GM12878 (cell line): ENCODE data around the gene AMHR2.

Source experiments
- EZH2 ChIP-seq: IDR thresholded peaks from 2 replicates; pipeline ENCODE4 v1.6.1; 2012; ENCODE audit warnings: low read depth, mild to moderate bottlenecking, control low read depth, inconsistent platforms, low read length, borderline replicate concordance; ENCODE audit not compliant: control insufficient read depth
- HDGF ChIP-seq: fragments of 450-650 bp; IDR thresholded peaks from 2 replicates; pipeline ENCODE4 v1.6.1; 2016; ENCODE audit warnings: antibody characterized with exemption
- JUND ChIP-seq: IDR thresholded peaks from 2 replicates; pipeline ENCODE4 v1.6.1; 2012; ENCODE audit warnings: low read depth, mild to moderate bottlenecking, low read length, improper control_type of control experiment, moderate library complexity
- NFYB ChIP-seq: IDR thresholded peaks from 2 replicates; pipeline ENCODE4 v1.6.1; 2011; ENCODE audit warnings: low read depth, mild to moderate bottlenecking, low read length, improper control_type of control experiment, moderate library complexity; ENCODE audit not compliant: insufficient read depth
- POLR2A ChIP-seq: IDR thresholded peaks from 2 replicates; pipeline ENCODE4 v1.6.1; 2011; ENCODE audit warnings: low read depth, mild to moderate bottlenecking, low read length
- RAD21 ChIP-seq: IDR thresholded peaks from 2 replicates; pipeline ENCODE4 v1.6.1; 2011; ENCODE audit warnings: mild to moderate bottlenecking, low read depth, low read length, moderate library complexity; ENCODE audit not compliant: insufficient read depth
- YY1 ChIP-seq: IDR thresholded peaks from 2 replicates; pipeline ENCODE4 v1.6.1; 2011; ENCODE audit warnings: low read depth, mild to moderate bottlenecking, low read length
- ZZZ3 ChIP-seq: IDR thresholded peaks from 2 replicates; pipeline ENCODE4 v1.6.1; 2011; ENCODE audit warnings: low read depth; ENCODE audit not compliant: control insufficient read depth, insufficient read length
- TF ChIP-seq, protein P1 (sequence below), 3 experiments: IDR thresholded peaks in 2 of 3; conservative IDR thresholded peaks in 1 of 3; 2 replicates each; pipeline ENCODE4 v1.5.1; 2011; ENCODE audit warnings: low read depth in 3 of 3, low read length in 3 of 3, mild to moderate bottlenecking in 3 of 3, control low read depth in 2 of 3, moderate library complexity in 2 of 3, inconsistent platforms in 1 of 3, mixed read lengths in 1 of 3; ENCODE audit not compliant: control insufficient read depth in 2 of 3, insufficient read depth in 1 of 3; ENCODE audit errors: extremely low read depth in 1 of 3
- TF ChIP-seq, protein P2 (sequence below): IDR thresholded peaks from 2 replicates; pipeline ENCODE4 v1.6.1; 2011; ENCODE audit warnings: mild to moderate bottlenecking, low read depth, low read length, moderate library complexity; ENCODE audit not compliant: insufficient replicate concordance
- TF ChIP-seq, protein P3 (sequence below): fragments of 450-650 bp; IDR thresholded peaks from 2 replicates; pipeline ENCODE4 v1.6.1; 2017; ENCODE audit warnings: mild to moderate bottlenecking, low read depth, inconsistent platforms; ENCODE audit not compliant: poor library complexity, severe bottlenecking

DNA sequence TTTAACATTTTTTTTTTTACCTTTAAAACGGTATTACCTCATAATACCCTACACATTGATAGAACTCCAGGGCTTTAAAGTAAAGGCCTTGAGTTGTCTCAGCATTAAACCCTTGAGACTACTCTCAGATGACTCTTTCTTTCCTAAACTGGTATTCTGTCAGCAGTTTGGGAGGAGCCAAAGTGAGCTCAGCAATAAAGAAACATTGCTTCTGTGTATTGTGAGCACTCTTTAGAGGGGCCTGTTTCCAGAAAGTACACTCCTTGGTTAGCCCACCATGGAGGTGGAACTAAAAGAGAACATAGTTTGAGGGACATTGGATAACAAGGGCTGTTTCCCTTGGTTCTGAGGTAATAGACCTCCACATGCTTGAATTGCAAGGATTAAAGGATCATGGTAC, 55.2 kb downstream of the AMHR2 start:
- TF ChIP-seq HDGF (no peak), JUND (no peak), POLR2A (no peak), ZZZ3 (no peak), RAD21 (no peak), YY1 (no peak), EZH2 (no peak), NFYB (no peak)
- TF ChIP-seq, protein P1, sequence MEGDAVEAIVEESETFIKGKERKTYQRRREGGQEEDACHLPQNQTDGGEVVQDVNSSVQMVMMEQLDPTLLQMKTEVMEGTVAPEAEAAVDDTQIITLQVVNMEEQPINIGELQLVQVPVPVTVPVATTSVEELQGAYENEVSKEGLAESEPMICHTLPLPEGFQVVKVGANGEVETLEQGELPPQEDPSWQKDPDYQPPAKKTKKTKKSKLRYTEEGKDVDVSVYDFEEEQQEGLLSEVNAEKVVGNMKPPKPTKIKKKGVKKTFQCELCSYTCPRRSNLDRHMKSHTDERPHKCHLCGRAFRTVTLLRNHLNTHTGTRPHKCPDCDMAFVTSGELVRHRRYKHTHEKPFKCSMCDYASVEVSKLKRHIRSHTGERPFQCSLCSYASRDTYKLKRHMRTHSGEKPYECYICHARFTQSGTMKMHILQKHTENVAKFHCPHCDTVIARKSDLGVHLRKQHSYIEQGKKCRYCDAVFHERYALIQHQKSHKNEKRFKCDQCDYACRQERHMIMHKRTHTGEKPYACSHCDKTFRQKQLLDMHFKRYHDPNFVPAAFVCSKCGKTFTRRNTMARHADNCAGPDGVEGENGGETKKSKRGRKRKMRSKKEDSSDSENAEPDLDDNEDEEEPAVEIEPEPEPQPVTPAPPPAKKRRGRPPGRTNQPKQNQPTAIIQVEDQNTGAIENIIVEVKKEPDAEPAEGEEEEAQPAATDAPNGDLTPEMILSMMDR (IDR thresholded peaks at IDR 0.05 in 2 of 3, conservative IDR thresholded peaks at IDR 0.05 in 1 of 3; ENCODE audit: control insufficient read depth in 2 of 3, extremely low read depth in 1 of 3, insufficient read depth in 1 of 3, low read depth in 3 of 3, low read length in 3 of 3), result no peak
- TF ChIP-seq, protein P2, sequence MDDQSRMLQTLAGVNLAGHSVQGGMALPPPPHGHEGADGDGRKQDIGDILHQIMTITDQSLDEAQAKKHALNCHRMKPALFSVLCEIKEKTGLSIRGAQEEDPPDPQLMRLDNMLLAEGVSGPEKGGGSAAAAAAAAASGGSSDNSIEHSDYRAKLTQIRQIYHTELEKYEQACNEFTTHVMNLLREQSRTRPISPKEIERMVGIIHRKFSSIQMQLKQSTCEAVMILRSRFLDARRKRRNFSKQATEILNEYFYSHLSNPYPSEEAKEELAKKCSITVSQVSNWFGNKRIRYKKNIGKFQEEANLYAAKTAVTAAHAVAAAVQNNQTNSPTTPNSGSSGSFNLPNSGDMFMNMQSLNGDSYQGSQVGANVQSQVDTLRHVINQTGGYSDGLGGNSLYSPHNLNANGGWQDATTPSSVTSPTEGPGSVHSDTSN, result no peak
- TF ChIP-seq, protein P3, sequence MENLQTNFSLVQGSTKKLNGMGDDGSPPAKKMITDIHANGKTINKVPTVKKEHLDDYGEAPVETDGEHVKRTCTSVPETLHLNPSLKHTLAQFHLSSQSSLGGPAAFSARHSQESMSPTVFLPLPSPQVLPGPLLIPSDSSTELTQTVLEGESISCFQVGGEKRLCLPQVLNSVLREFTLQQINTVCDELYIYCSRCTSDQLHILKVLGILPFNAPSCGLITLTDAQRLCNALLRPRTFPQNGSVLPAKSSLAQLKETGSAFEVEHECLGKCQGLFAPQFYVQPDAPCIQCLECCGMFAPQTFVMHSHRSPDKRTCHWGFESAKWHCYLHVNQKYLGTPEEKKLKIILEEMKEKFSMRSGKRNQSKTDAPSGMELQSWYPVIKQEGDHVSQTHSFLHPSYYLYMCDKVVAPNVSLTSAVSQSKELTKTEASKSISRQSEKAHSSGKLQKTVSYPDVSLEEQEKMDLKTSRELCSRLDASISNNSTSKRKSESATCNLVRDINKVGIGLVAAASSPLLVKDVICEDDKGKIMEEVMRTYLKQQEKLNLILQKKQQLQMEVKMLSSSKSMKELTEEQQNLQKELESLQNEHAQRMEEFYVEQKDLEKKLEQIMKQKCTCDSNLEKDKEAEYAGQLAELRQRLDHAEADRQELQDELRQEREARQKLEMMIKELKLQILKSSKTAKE, result no peak
